ENCODE measurements around the gene KRTAP12-4.

- TF ChIP-seq CTCF (IDR thresholded peaks at IDR 0.05) (no peak), POLR2AphosphoS5 (IDR thresholded peaks at IDR 0.05) (no peak)
Observed at GRCh38 chr21:44628707-44629391, 25.6 kb downstream of the KRTAP12-4 start.
